Activated naive CD8-positive, alpha-beta T cell treated with anti-CD3 and anti-CD28 coated beads, Interleukin-2, amount 50 U/mL, for 16 hours (primary cell): ENCODE data around the gene TBC1D1.

ENCODE experiments used
- DNase-seq: peaks from one replicate; pipeline ENCODE4 v3.0.0-alpha.2; 2020; ENCODE audit warnings: low read depth, low spot score

Gene TBC1D1

DNA sequence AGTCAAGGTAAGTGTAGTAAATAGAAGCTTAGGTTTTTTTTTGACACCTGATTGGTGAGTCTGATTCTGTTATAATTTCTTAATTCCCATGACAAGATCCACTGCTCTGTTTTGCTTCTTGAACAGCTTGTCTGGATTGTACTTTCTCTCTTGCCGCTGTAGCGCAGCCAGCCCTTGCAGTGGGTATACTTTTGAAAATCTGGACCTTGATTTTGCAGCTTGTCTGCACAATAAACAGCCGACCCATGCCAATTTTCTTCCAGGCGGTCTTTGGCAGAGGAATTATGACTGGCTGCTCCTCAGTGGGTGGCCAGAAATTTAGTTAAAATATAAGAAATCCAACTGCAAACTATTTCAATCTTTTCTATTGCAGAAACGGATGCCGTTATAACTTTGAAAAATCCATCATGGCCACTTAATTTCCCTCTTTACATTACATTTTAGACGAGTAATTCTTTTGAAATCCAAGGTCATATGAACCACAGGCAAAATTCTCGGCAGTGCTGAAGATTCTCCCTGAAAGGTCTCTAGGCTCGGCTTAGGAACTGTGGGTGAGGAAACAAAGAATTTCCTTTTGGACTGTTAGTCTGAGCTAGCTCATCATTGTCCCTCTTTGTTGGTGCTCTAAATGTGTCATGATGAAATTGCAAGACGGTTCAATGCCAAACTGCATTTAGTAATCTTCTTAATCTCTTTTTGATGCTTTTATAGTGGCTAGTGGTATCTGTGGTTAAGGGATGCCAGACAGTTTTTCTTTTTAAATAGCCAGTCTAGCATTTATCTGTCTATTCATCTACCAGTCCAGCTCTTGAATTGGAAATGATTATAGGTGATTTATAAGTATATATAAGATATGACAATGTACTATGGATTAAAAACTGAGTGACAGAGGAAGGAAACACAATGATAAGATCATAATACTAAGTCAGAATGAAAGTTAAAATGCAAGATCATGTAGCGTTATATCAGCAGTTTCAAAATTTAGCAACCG lies 37.8 kb downstream of the TBC1D1 start:
- DNase-seq: no peak

DNA sequence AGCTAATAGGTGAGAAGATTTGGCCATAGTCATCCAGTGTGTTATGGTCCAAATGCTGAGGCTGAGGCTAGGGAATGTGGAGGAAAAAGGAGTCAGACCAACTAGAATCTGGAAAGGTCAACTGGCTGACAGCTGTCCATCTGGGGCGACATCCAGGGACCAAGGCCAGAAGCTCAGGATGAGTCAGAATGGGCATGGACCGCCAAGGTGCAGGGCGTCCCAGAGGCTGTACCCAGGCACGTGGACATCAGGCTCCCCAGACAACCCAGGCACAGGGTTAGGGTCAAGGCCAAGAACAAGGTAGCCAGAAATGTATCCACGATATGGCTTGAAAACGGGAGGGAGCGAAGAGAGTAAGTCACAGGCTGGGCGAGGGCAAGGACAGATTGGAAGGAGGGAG lies 43.2 kb downstream of the TBC1D1 start:
- no peak for DNase-seq

DNA sequence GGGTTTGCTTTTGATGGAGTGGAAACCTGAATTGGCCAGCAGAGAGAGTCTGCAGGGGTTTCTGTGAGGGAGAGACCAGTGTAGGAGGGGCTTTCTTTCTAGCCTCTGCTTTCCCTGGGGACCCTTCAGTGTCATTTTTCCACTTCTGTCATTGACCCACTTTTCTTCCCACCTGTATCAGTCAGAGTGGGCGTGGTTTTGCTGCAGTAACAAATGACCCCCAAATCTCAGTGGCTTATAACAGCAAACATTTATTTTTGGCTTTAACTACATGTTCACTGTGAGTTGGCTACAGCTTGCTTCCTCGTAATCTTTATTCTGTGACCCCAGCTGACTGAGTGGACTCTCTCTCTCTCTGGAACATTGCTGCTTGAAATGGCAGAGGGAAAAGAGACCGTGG lies 43.7 kb downstream of the TBC1D1 start:
- DNase-seq: no peak

DNA sequence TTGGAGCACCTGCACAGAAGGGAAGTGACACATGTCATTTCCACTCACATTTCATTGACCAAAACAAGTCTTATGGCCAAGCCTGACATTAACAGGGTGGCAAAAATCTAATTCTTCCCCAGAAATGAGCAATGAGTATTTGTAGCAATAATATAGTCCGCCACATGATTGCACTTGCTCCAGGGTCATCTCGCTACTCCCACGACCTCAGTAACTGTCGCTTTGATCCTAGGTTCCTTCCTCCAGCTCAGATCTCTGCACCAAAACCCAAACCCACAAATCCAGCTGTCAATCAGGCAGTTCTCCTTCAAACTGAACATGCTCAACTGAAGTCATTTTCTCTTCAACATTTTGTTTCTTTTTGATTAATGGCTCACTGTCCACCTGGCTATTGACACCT lies 44.1 kb downstream of the TBC1D1 start:
- no peak for DNase-seq

DNA sequence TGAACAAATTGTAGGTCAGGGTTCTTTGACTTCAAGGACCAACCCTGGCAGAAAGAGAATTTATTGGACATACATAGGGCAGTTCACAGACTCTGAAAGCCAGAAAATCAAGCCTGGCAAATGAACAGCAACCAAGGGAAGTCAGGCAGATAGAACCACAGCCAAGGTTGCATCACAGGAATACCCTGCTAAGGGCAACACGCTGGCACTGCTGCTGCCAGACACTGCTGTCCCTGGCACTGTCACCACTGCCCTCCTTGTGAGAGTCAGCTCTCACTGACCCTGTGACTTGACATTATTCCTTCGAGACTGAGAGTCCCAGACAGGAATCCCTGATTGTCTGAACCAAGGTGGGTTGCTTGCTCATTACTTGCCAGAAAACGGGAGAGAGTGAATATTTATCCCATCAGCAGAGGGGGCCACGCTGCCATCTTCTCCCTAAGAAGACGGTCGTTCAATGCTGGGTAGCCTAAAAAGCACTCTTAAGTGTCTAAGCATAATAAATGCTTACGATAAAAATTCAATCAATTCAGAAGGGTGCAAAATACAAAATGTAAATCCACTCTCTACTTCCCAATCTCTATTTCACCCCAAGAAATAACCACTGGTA lies 46.1 kb downstream of the TBC1D1 start:
- no peak for DNase-seq

DNA sequence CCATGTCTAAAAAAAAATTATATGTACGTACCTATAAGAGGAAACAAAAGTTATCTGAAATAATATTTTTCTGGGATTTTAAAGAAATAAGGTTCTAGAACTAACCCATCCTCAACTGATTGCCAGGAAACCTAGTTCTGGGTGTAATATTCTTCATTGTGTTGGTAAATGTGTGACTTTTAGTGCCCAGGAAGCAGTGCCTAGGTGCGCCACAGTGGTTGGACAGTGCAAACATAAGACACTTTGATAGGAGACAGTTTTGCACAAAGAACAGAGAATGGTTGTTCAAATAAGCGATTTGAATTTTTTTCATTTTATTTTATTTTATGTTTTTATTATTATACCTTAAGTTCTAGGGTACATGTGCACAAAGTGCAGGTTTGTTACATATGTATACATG lies 47.3 kb downstream of the TBC1D1 start:
- no peak for DNase-seq

DNA sequence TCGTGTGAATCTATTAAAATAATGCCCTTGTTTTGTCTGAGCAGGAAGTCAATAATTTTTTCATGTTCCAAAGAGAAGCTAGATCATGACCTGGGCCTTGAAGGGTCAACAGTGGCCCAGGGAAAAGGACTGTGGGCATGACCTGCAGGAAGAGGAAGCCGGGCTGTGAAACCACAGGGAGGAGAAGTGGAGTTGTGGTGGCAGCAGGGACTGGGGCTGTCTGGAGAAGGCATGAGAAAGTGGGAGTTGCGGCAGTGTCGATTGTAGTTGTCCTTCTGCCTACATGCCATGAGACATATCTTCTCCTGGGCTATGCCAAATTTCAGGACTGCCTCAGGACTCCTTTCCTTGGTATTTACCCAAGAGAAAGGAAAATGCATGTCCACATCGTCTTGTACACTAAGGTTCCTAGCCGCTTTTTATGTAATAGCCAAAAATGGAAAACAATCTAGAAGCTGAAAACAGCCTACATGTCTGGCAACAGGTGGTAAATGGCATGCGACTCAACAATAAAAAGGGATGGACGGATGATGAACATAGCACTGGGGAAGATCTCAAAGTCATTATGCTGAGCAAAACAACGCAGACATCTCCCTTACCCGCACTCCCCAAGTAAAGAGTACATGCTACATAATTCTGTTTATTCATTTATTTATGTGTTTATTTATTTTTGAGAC lies 55.8 kb downstream of the TBC1D1 start:
- DNase-seq: no peak

DNA sequence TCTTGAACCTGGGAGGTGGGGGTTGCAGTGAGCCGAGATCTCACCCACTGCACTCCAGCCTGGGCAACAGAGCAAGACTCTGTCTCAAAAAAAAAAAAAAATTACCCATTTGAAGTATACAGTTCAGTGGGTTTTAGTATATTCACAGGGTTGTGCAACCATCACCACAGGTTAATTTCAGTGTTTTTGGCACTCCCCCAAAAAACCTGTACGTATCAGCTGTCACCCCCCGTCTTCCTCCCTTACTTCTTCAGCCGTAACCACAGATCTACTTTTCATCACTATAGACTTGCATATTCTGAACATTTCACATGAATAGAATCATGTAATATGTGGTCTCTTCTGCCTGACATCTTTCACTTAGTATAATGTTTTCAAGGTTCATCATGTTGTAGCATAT lies 57.7 kb downstream of the TBC1D1 start:
- DNase-seq: no peak

DNA sequence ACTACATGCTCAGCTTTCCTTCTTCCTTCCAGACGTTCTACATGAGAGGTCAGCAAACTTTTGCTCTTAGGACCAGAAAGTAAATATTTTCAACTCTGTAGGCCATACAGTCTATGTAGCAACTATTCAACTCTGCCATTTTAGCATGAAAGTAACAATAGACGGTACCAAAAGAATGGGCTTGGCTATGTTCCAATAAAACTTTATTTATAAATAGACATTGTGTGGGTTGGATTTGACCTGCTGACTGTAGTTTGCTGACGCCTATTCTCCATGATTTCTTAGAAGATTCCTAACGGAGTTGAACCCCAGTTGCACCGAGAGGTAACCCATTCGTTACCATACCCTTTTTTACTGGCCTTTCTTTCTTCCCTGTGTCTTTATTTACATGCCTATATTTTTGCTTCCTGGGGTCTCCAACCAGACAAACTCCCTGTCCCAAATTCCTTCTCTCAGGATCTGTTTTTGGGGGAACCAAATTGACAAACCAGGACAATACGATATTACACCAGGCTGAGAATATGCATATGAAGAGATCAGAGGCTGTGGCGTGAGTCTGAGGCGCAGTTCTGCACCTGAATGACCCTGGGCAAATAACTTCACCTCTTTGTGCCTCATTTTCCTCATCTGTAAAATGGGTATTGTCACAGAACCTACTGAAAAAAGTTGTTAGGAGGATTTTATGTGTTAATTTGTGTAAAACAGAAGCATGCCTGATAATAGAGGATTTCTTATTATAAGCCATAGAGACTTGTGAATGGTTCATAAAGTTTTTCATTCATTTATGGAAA lies 58.9 kb downstream of the TBC1D1 start:
- DNase-seq: no peak

DNA sequence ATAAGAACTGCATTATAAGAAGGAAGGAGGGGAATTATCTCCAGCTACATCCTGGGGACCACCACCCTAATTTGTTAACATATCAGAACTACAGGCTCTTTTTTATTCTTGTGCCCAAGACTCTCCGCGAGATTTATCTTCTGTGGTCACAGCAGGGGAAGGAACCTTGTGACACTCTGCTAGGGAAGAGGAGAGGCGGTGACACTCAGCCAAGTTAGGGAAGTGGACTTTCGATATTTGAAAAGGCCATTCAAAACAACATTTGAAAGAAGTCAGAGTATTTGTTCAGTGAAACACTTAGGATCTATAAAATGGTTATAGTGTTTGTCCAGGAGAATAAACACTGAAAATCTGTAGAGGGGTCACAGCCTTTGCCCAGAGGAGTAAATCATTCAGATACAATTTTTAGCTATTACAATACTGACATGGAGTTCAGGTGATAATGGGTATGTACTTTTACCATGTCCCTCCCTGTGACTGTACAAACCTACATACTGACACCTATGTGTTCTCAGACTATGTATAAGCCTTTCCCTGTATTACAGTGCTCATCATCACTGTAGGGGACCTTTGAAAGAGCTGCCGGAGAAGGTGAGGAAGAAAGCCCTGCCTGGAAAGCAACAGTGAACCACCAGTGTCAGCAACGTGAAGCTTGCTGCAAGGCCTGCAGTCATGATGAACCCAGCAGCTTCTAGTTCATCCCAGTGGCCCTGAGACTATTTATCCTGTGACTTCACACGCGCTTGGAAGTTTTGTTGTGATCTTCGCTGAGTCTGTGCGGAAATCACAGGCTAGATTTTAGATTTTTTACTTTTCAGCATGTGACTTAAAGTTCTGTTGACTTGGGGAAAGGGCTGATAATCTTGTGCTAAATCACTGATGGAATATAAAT lies 60.8 kb downstream of the TBC1D1 start:
- DNase-seq: no peak

DNA sequence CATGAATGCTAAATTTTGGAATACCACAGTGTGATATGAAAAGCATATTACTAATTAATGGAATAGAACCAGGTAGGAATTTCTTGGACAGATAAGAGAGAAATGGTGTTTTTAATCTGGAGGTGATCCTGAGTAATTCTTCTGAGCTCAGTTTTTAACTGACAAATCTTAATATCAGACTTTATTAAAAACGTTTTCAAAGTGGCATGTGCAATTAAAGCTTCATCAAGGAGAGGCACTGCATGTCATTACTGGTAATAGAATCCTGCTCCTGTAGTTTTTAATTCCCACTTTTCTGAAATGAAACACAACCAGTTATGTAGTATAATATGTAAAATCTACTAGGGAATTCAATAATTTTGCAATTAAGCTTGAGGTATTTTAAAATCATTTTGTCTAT lies 62.3 kb downstream of the TBC1D1 start:
- DNase-seq: no peak

DNA sequence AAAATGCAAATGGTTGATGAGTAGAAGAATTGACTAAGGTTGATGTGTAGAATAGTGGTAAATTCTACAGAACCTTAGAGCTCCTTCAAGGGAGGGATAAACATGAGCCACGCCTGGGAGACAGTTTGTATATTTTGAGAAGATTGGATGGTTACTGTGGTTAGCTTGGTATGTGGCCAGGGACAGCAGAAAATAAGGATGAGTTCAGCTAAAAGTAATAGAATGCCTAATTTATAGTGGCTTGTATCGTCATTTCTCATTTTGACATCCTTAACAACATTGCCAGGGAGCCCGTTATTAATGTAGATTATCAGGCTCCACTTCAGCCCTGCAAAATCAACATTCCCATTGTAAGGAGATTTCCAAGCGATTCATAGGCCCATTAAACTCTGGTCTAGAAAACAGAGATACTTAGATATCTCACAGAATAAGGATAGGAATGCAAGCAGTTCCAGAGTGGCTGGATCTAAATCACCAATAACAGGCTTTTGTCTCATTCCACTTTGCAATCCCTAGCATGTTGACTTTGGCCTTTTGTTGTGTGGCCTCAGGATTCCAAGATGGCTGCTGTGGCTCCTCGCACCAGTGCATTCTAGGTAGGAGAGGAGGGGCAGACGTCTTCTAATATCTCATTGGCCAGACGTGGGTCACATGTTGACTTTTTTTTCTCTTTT lies 62.9 kb downstream of the TBC1D1 start:
- DNase-seq: no peak

DNA sequence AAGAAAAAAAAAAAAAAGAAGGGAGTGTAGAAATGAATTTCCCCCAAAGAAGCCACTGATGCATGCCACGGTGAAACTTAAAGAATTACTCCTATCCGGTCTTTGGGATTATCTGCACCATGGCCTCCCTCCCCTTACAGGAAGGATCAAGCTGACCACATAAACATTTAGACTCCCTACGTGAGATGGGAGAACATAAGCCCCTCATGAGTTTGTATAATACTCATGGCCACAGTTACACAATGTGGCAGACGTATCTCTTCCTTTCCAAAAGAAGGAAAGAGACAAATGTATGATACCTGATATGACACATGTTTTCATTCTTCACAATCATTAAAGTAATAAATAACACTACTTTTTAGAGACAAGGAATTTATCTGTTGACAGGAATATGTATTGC lies 66.1 kb downstream of the TBC1D1 start:
- no peak for DNase-seq

DNA sequence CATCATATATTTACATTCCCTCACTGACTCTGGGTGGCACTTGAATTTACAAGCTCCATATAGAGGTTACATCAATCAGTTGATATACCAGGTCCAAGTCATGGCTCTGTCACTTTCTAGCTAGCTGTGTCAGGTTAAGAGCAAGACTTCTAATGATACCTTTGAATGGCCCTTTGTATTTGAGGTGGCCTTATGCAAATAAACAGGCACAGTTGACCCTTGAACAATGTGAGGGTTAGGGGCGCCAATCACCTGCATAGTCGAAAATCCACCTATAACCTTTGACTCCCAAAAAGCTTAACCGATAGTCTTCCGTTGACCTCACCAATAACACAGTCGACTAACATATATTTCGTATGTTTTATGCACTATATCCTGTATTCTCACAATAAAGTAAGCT lies 68.0 kb downstream of the TBC1D1 start:
- no peak for DNase-seq

DNA sequence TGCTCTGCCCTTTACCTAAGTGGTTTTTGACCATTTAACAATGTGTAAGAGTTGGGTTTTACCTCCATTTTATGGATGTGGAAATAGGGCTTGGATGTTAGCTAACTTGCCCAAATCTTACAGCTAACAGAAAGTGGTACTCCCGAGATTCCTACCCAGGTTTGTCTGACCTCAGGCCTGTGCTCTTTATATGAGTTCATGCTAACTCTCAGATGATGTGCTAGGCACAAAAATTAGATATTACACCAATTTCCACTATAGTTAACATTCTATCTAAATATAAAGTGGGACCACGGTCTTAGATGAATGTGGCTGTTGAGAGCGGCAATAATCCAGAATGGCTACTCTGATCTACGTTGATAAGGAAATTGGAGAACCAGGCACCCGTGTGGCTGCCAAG lies 69.2 kb downstream of the TBC1D1 start, which contains the start of gene PTTG2:
Gene PTTG2 (plus strand): TSS at position 301 of the 400 bp plus-strand sequence. CDS start 37 bp downstream, at position 338.
- no peak for DNase-seq

DNA sequence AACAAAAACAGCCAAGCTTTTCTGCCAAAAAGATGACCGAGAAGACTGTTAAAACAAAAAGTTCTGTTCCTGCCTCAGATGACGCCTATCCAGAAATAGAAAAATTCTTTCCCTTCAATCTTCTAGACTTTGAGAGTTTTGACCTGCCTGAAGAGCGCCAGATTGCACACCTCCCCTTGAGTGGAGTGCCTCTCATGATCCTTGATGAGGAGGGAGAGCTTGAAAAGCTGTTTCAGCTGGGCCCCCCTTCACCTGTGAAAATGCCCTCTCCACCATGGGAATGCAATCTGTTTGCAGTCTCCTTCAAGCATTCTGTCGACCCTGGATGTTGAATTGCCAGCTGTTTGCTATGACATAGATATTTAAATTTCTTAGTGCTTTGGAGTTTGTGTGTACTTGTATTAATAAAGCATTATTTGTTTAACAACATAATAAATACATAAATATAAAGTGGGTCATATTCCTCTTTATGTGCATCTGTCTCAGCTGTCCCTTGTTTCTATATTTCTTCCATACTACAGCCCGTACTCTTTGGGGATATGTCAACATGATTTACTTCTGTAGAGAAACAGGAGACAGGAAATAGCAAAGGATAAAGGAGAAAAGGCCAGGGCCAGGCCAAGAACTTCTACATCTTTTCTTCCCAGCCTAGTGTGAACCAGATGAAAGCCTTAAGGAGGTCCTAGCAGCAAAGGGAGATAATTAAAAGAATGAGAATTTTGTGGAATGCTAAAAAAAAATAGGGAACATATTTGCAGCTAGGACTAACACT lies 70.0 kb downstream of the TBC1D1 start:
- DNase-seq: no peak

DNA sequence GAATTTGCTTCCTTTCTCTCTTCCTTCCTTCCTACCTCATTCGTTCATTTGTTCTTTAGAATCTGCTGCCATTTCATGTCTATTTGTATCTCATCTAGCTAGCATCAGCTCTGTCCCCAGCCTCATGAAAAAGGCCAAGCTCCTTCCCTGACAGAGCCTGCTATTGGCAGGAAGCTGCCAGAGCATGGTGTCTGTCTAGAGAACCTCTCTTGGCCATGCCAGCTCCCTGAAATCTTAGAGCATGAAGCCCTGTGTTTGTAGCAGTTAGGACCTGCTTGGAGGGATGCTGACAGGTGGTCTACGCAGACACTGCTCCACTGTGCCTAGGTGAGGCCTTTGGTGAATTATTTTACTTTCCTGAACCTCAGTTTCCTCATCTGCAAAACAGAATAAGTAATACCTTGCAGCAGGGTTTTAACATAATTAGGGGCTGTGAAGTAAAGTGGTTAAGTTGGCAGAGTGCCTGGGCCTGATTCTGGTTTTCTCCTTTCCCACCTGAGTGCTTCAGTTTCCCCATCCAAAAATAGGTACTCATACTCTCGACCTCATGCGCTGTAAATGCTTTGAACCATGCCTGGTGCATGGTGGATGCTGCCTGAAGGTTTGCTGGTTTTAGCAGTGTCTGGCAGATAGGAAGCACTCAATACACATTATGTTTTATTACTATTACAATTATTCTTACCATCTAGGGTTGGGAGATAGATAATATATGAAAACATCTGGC lies 74.0 kb downstream of the TBC1D1 start:
- DNase-seq: no peak

DNA sequence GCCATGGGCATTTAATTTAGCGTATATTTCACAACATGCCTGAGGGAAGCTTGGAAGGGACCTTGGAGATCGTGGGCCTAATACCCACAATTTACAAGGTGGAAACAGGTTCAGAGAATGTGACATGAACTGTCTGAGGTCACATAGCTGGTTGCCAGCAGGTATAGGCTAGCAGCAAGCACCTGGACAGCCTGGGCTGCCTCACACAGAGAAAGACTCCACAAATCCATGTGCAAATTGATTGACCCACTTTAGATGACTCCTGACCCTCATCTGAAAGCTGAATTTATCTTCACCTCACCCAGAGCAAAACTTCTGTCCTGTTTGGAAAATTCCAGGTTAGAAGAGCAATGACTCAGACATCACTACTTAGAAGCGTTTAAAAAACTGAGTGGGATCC lies 75.2 kb downstream of the TBC1D1 start:
- DNase-seq: no peak

DNA sequence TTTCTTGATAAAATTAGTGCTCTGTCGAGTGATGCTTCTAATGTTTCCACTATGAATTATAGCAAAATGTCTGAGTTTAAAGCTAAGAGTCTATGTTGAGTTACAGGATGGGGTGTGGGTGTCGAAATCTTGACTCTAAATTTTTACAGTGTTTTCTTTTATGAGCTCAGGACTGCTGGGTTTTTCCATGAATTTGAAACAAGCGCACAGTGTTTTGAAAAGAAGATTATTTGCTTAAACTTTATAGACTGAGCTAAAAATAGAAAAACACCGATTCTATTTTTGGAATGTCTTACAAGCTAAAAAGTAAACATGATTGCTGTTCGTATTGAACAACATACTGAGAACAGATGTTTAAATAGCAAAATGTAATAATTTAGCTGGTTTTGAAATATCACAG lies 76.9 kb downstream of the TBC1D1 start:
- DNase-seq: no peak
